Measurements from ENCODE around the gene SOS1.

GRCh38 chr2:39119732-39120520 lies 925 bp downstream of the SOS1 start:
- TF ChIP-seq CTCF (IDR thresholded peaks at IDR 0.05) (peak in 6 of 7 experiments; percentile 8 to 50 (median 17)), POLR2A (IDR thresholded peaks at IDR 0.05) (peak in 2 of 3 donors; percentile 28 to 38)
